SU-DHL-6 (cell line): ENCODE measurements around the gene CUX1.

ENCODE experiments used
- EZH2phosphoT487 ChIP-seq: fragments of 200-600 bp; sonication (generic), shearing (Covaris generic); conservative IDR thresholded peaks from 2 replicates; pipeline ENCODE4 v1.6.1; 2018; ENCODE audit warnings: mild to moderate bottlenecking, antibody characterized with exemption, low read length, moderate library complexity, mixed read lengths
- TF ChIP-seq, protein P1 (sequence below): fragments of 200-600 bp; sonication (generic); IDR thresholded peaks from one replicate; pipeline ENCODE4 v1.5.1; 2017; ENCODE audit warnings: antibody characterized with exemption, mild to moderate bottlenecking, low read length, moderate library complexity; ENCODE audit not compliant: insufficient read depth, poor library complexity, severe bottlenecking

DNA sequence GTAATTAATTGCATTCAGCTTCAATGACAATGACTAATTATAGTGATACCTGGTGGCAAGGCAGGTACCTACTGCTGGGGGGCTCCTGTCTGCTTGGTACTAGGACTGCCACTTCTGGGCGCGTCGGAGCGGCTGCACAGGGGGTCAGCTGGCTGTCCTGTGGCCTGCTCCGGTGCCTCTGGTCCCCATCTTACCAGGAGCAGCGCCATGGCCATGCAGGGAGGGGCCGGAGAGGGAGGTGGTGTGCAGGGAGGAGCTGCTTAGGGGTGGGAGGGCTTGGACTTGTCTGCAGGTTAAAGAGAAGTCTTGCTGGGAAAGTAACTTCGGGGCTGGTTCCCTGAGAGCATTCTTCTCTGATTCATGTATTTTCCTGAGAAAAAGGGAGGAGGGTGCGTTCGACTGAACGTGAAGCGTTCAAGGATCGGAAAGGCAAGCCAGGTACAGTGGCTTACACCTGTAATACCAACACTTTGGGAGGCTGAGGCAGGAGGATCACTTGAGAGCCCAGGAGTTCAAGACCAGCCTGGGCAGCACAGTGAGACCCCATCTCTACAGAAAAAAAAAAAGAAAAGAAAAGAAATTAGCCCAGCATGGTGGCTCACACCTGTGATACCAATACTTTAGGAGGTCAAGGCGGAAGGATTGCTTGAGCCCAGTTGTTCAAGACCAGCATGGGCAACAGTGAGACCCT is 15.4 kb downstream of the CUX1 start:
- TF ChIP-seq, protein P1, sequence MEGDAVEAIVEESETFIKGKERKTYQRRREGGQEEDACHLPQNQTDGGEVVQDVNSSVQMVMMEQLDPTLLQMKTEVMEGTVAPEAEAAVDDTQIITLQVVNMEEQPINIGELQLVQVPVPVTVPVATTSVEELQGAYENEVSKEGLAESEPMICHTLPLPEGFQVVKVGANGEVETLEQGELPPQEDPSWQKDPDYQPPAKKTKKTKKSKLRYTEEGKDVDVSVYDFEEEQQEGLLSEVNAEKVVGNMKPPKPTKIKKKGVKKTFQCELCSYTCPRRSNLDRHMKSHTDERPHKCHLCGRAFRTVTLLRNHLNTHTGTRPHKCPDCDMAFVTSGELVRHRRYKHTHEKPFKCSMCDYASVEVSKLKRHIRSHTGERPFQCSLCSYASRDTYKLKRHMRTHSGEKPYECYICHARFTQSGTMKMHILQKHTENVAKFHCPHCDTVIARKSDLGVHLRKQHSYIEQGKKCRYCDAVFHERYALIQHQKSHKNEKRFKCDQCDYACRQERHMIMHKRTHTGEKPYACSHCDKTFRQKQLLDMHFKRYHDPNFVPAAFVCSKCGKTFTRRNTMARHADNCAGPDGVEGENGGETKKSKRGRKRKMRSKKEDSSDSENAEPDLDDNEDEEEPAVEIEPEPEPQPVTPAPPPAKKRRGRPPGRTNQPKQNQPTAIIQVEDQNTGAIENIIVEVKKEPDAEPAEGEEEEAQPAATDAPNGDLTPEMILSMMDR = no peak
- TF ChIP-seq EZH2phosphoT487 = no peak
